Activated CD8-positive, alpha-beta T cell treated with anti-CD3 and anti-CD28 coated beads for 36 hours (primary cell): ENCODE data around the gene MINDY2. TPM values are rescaled to one million over a fixed set of nuclear protein-coding genes. Genes with fewer than 3 reads are reported as not detected.

Experiments used
- ATAC-seq: fragments of 200-7000 bp; cut with Tn5 transposase; one replicate; pipeline ENCODE4 v1.10.0; 2021; ENCODE audit warnings: mild to moderate bottlenecking, moderate library complexity
- CTCF ChIA-PET: fragments of 350-600 bp; sonication (Branson Sonifier 250); formaldehyde crosslinking; loops from one replicate; lab custom pipeline; 2021; ENCODE audit warnings: antibody characterized with exemption; lab: Charles Lee
- POLR2A ChIA-PET: fragments of 350-600 bp; sonication (Branson Sonifier 250); formaldehyde crosslinking; loops from one replicate; lab custom pipeline; 2021; ENCODE audit warnings: antibody characterized with exemption; lab: Charles Lee
- DNase-seq: peaks from one replicate; pipeline ENCODE4 v3.0.0-alpha.2; 2020
- H3K27ac Mint-ChIP-seq: one replicate; pipeline ENCODE4 v1.8.0; 2021; ENCODE audit warnings: mild to moderate bottlenecking, mixed read lengths
- H3K27me3 Mint-ChIP-seq: one replicate; pipeline ENCODE4 v1.8.0; 2021; ENCODE audit warnings: mixed read lengths
- H3K36me3 Mint-ChIP-seq: one replicate; pipeline ENCODE4 v1.8.0; 2021; ENCODE audit warnings: low read depth, mixed read lengths
- H3K4me1 Mint-ChIP-seq: one replicate; pipeline ENCODE4 v1.8.0; 2021; ENCODE audit warnings: low read depth, mixed read lengths
- H3K4me3 Mint-ChIP-seq: one replicate; pipeline ENCODE4 v1.8.0; 2021; ENCODE audit warnings: mild to moderate bottlenecking, moderate library complexity, mixed read lengths
- H3K9me3 Mint-ChIP-seq: one replicate; pipeline ENCODE4 v1.8.0; 2021; ENCODE audit warnings: mixed read lengths
- CTCF ChIP-seq: fragments of 200-600 bp; IDR thresholded peaks from one replicate; pipeline ENCODE4 v1.8.0; 2022; ENCODE audit warnings: antibody characterized with exemption, mild to moderate bottlenecking
- intact Hi-C: fragments of 100-400 bp; cut with micrococcal nuclease; formaldehyde crosslinking; loops from one replicate; pipeline ENCODE4 v1.10.0; 2022
- total RNA-seq, 2 experiments: library from RNA; stranded (reverse); gene quantifications; one replicate each; pipeline ENCODE4 v1.2.3, GENCODE V29; 2021

MINDY2 gene
- total RNA-seq, 2 experiments from 2014 or later = 9.0 to 10.3 TPM

GRCh38 chr15:58758141-58758540 is 13.0 kb upstream of the MINDY2 start:
- H3K27me3 Mint-ChIP-seq = no peaks in the 10 kb centered on the region
- no peak overlapping the region for H3K4me3 Mint-ChIP-seq
- ChIA-PET CTCF (interaction anchor here (2.1 kb wide), 1 partner anchor 13 kb away, joined by 5 read pairs; the partner anchor contains the start of gene MINDY2), POLR2A (no interaction called here)
- DNase-seq (no peak), ATAC-seq (no peak)
- intact Hi-C loops = loop anchor here (5.0 kb wide), 1 partner anchor 531 kb away; no protein-coding TSS in a partner anchor
- H3K9me3 Mint-ChIP-seq = peaks cover 2% of the 10 kb centered on the region
- H3K36me3 Mint-ChIP-seq = peaks cover 1% of the 10 kb centered on the region
- no peak overlapping the region for H3K27ac Mint-ChIP-seq
- TF ChIP-seq CTCF = no peak
- H3K4me1 Mint-ChIP-seq = peaks cover 5% of the 10 kb centered on the region

GRCh38 chr15:58760385-58761009 is 10.6 kb upstream of the MINDY2 start:
- CTCF ChIA-PET = interaction anchor here (0.9 to 2.1 kb wide), 6 partner anchors 10 to 532 kb away, joined by 3 to 8 read pairs (median 4); partner anchors contain the start of genes ADAM10 and MINDY2
- H3K4me1 Mint-ChIP-seq = peaks cover 5% of the 10 kb centered on the region
- POLR2A ChIA-PET = interaction anchor here (1.6 kb wide), 1 partner anchor 10 kb away, joined by 6 read pairs; the partner anchor contains the start of gene MINDY2
- no peak for ATAC-seq
- H3K9me3 Mint-ChIP-seq = peaks cover 8% of the 10 kb centered on the region
- H3K4me3 Mint-ChIP-seq = no peak overlapping the region
- H3K27me3 Mint-ChIP-seq = no peaks in the 10 kb centered on the region
- TF ChIP-seq CTCF = no peak
- H3K27ac Mint-ChIP-seq = no peak overlapping the region
- DNase-seq = no peak
- intact Hi-C loops = no loop called here
- peaks cover 1% of the 10 kb centered on the region for H3K36me3 Mint-ChIP-seq

- ATAC-seq (peak; percentile 45), DNase-seq (peak; percentile 48)
- H3K4me3 Mint-ChIP-seq = no peak overlapping the region
- H3K9me3 Mint-ChIP-seq = peaks cover 10% of the 10 kb centered on the region
- ChIA-PET POLR2A (interaction anchor here (1.2 to 1.6 kb wide), 2 partner anchors 10 to 11 kb away, joined by 3 to 6 read pairs; partner anchors contain the start of gene MINDY2), CTCF (interaction anchor here (0.9 to 1.8 kb wide), 5 partner anchors 10 to 533 kb away, joined by 3 to 8 read pairs (median 4); partner anchors contain the start of genes ADAM10 and MINDY2)
- TF ChIP-seq CTCF = no peak
- no peaks in the 10 kb centered on the region for H3K27me3 Mint-ChIP-seq
- intact Hi-C loops = no loop called here
- peaks cover 1% of the 10 kb centered on the region for H3K36me3 Mint-ChIP-seq
- peaks cover 5% of the 10 kb centered on the region for H3K4me1 Mint-ChIP-seq
- H3K27ac Mint-ChIP-seq = no peak overlapping the region
Measured at GRCh38 chr15:58761010-58761388, 10.1 kb upstream of the MINDY2 start.

GRCh38 chr15:58762285-58762684 is 8.8 kb upstream of the MINDY2 start:
- POLR2A ChIA-PET = interaction anchor here (1.2 kb wide), 1 partner anchor 12 kb away, joined by 3 read pairs; no protein-coding TSS in a partner anchor

More at GRCh38 chr15:58762285-58762684, 8.8 kb upstream of the MINDY2 start:
- intact Hi-C loops = no loop called here
- Mint-ChIP-seq H3K27ac (no peak overlapping the region), H3K4me1 (peaks cover 5% of the 10 kb centered on the region), H3K9me3 (peaks cover 10% of the 10 kb centered on the region), H3K36me3 (peaks cover 1% of the 10 kb centered on the region), H3K27me3 (no peaks in the 10 kb centered on the region), H3K4me3 (no peak overlapping the region)
- DNase-seq = no peak
- TF ChIP-seq CTCF = no peak
- no peak for ATAC-seq
- CTCF ChIA-PET = no interaction called here
